GM10248 (cell line): ENCODE data around the gene SLC23A3.

Experiments
- CTCF ChIA-PET: fragments of 300-600 bp; sonication (Branson Sonifier 250); formaldehyde crosslinking; extraction: SDS; loops from one replicate; lab custom pipeline; 2021; ENCODE audit warnings: antibody characterized with exemption; lab: Yijun Ruan, JAX
- POLR2A ChIA-PET: fragments of 350-650 bp; sonication (Branson Sonifier 250); formaldehyde crosslinking; extraction: SDS; loops from one replicate; lab custom pipeline; 2020; ENCODE audit warnings: antibody characterized with exemption; lab: Yijun Ruan, JAX
- DNase-seq: peaks from one replicate; pipeline ENCODE4 v3.0.0; 2012; ENCODE audit errors: extremely low spot score
- TF ChIP-seq, protein P1 (sequence below): IDR thresholded peaks from 2 replicates; pipeline ENCODE4 v1.5.1; 2012; ENCODE audit warnings: mild to moderate bottlenecking, low read depth; ENCODE audit errors: extremely low read depth, missing control alignments, control extremely low read depth

Gene SLC23A3

DNA sequence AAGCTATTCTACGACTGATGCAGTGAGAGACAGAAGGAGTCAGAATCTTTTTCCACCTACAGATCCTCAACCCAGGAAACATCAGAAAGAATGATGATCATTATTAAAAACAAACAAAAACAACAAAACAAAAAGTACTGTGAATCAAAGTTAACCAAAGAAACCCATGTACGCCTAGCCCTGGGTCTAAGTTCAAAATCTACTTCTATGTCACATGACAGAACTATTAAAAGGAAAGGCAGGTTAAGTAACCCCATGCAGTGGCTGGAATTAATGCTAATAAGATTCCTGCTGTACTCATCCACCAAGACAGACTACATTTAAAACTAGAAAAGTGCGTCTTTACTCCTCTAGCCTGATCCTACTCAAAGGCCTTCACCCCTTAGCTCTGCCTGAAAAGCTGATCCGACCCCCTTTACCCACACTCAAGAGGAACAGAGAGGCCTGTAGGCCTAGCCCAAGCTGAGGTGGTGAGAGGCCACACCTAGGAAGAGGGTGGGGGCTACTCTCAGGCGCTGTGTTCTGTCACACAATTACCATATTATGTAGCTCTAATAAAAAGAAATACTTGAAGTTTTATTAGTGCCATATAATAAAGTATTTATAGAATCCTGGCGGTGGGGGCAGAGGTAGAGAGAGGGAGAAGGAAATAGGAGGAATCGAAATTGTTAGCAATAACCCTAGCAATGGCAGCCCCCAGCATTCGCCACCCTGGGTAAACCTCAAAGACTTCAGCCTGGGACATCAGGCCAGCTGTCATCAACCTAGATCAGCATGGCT, 46.3 kb downstream of the SLC23A3 start:
- TF ChIP-seq, protein P1, sequence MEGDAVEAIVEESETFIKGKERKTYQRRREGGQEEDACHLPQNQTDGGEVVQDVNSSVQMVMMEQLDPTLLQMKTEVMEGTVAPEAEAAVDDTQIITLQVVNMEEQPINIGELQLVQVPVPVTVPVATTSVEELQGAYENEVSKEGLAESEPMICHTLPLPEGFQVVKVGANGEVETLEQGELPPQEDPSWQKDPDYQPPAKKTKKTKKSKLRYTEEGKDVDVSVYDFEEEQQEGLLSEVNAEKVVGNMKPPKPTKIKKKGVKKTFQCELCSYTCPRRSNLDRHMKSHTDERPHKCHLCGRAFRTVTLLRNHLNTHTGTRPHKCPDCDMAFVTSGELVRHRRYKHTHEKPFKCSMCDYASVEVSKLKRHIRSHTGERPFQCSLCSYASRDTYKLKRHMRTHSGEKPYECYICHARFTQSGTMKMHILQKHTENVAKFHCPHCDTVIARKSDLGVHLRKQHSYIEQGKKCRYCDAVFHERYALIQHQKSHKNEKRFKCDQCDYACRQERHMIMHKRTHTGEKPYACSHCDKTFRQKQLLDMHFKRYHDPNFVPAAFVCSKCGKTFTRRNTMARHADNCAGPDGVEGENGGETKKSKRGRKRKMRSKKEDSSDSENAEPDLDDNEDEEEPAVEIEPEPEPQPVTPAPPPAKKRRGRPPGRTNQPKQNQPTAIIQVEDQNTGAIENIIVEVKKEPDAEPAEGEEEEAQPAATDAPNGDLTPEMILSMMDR: no peak
- DNase-seq: no peak
- CTCF ChIA-PET: interaction anchor here (1.2 to 15.5 kb wide), 10 partner anchors 7 to 271 kb away, joined by 3 to 208 read pairs (median 28); partner anchors contain the start of gene IHH
- POLR2A ChIA-PET: interaction anchor here (0.5 to 0.6 kb wide), 2 partner anchors 265 to 287 kb away, joined by 3 to 6 read pairs; no protein-coding TSS in a partner anchor

DNA sequence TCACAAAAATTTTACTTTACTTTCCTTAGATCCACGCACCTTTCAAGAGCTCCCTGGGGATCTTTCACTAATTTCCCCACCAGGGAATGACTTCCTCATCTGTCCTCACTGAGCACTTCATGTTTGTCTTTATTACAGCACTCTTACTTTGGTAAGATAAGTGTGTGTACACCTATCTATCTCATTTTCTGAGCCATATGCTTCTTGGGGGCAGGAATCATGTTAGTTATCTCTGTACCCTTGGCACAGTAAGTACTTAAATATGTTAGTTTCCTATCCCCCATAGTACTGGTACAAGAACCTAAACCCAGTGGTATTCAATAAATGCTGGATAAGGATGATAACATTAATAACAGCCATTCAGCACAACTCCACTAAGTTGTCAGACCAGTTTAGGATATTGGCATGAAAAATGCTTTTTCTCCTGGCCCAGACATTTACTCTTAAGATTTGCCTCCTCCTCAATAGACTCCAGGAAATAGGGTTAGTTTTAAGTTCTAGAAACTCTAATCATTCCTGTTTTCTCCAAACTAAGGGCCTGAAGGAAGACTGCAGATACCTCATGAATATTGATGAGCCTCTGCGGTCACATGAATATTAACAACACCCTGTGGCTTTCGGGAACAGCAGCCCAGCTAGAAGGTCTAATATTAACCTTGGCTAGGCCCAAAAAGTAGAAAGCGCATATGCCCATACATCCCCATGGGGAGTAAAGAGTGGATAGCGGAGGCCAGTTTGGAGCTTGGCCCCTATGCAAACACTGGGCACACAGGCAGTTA, 47.4 kb downstream of the SLC23A3 start:
- DNase-seq: no peak
- CTCF ChIA-PET: interaction anchor here (0.8 to 15.5 kb wide), 16 partner anchors 8 to 270 kb away, joined by 3 to 208 read pairs (median 5); partner anchors contain the start of genes CRYBA2 and IHH
- POLR2A ChIA-PET: no interaction called here
- TF ChIP-seq, protein P1: no peak

DNA sequence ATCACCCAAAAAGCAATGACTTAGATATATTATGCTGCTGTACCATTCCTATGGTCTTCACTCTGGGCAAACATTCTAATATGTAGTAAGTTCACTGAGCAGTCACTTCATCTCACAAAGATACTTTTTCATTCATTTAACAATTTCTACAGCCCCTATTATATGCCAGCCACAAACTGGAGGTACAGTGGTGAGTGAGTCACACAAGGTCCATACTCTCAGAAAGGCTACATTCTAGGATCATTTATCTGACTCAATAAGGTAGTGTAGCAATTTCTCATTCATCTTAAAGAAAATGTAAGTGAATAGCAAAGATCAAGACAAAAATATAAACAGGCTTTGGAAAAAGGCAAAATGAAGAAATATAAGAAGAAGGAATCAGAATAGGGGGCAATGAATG, 49.7 kb downstream of the SLC23A3 start:
- no peak for DNase-seq
- ChIA-PET POLR2A (interaction anchor here (0.7 kb wide), 1 partner anchor 352 kb away, joined by 4 read pairs; no protein-coding TSS in a partner anchor), CTCF (interaction anchor here (0.7 to 15.5 kb wide), 36 partner anchors 9 to 268 kb away, joined by 3 to 208 read pairs (median 5); partner anchors contain the start of genes CFAP65, CRYBA2, IHH and NHEJ1)
- TF ChIP-seq, protein P1: no peak

DNA sequence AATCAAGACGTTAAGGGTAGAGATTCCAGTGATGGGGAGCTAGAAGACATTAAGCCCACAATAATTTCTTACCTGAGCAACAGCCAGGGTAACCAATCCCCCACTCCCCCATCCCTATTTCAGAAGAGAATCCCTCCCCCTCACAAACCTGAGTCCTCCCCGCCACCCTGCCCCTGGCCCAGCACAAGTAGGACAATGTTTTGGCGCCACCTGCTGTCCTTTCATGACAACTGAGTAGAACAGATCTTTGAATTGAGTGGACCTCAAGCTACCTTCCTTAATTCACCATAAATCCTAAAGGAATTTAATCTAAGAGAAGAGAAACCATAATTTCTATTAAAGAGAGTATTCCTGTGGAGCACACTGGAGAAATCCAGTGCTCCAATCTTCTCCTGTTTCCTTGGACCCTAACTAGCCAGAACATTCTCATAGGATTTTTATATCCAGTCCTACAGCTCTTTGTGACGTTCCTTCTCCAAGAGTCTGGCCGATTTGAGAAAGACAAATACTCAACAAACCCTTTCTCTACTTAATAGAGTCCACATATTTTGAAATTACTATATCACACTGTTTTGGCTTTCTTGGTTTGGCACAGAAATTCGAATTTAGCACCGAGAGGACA, 50.3 kb downstream of the SLC23A3 start:
- CTCF ChIA-PET: interaction anchor here (0.7 to 15.5 kb wide), 38 partner anchors 9 to 267 kb away, joined by 3 to 208 read pairs (median 5); partner anchors contain the start of genes CFAP65, CRYBA2, IHH and NHEJ1
- TF ChIP-seq, protein P1: peak; percentile 78
- POLR2A ChIA-PET: interaction anchor here (0.7 kb wide), 1 partner anchor 351 kb away, joined by 4 read pairs; no protein-coding TSS in a partner anchor
- peak; percentile 65 for DNase-seq

DNA sequence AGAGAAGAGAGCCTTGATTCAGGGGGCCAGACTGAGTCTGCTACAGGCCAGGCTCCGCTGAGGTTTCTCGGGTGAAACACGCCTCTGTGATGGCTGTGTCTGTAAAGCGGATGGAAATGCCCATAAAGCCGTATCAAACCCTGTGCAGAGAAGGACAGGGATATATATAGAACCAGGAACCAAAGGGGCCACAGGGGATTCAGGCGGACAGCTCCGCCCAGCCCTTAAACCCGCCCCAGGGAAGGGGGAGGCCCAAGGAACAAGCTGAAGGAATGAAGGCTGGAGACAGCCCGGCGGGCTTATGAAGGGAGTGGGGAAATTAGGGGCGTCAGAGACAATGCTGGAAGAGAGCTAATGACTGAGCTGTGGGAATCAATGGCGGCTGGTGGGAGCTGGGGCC, 51.3 kb downstream of the SLC23A3 start:
- DNase-seq: no peak
- POLR2A ChIA-PET: no interaction called here
- CTCF ChIA-PET: interaction anchor here (1.1 to 15.5 kb wide), 18 partner anchors 12 to 265 kb away, joined by 3 to 208 read pairs (median 17); partner anchors contain the start of genes CRYBA2 and IHH
- TF ChIP-seq, protein P1: no peak
